Brain microvascular endothelial cell (primary cell): ENCODE results near the gene TRPT1.

ENCODE experiments used
- DNase-seq: peaks from one replicate; pipeline ENCODE4 v3.0.0-alpha.2; 2020
- H3K27ac ChIP-seq: fragments of 250-450 bp; sonication (Bioruptor Pico); 2 replicates; pipeline ENCODE4 v1.5.1; 2020; ENCODE audit warnings: mild to moderate bottlenecking, moderate library complexity
- H3K27me3 ChIP-seq: fragments of 250-450 bp; sonication (Bioruptor Pico); replicated peaks from 2 replicates; pipeline ENCODE4 v1.5.1; 2020; ENCODE audit warnings: mild to moderate bottlenecking
- H3K36me3 ChIP-seq: fragments of 250-450 bp; sonication (Bioruptor Pico); replicated peaks from 2 replicates; pipeline ENCODE4 v1.5.1; 2020; ENCODE audit warnings: mild to moderate bottlenecking
- H3K4me3 ChIP-seq: 2 replicates; pipeline ENCODE4 v1.5.1; 2011; ENCODE audit warnings: low read depth, mild to moderate bottlenecking, control low read depth, low read length, moderate library complexity
- CTCF ChIP-seq: IDR thresholded peaks from 2 replicates; pipeline ENCODE4 v1.5.1; 2011; ENCODE audit warnings: low read depth, mild to moderate bottlenecking, moderate library complexity, low read length, control low read depth, inconsistent platforms; ENCODE audit errors: missing control alignments
- in situ Hi-C: cut with HindIII; loops from 2 replicates; pipeline ENCODE4 v1.10.0; 2017; ENCODE audit warnings: low sequenced_read_pairs, low pct_ligation_motif_present

The TRPT1 gene

GRCh38 chr11:64251016-64251752 is 25.2 kb upstream of the TRPT1 start, which contains the start of gene PLCB3:
Gene PLCB3, plus strand, starts transcription at chr11:64251530. Its CDS starts 120 bp downstream, at chr11:64251650.
- in situ Hi-C loops, result no loop called here
- peaks cover 17% of the 10 kb centered on the region for H3K36me3 ChIP-seq
- peak within 1 kb of the TSS; percentile 29 for H3K27ac ChIP-seq
- no peaks in the 10 kb centered on the region for H3K27me3 ChIP-seq
- DNase-seq, result no peak
- TF ChIP-seq CTCF, result peak; percentile 54
- peak within 1 kb of the TSS; percentile 77 for H3K4me3 ChIP-seq

- in situ Hi-C loops, result no loop called here
- no peak for DNase-seq
- no peak for TF ChIP-seq CTCF
- Histone ChIP-seq H3K27me3 (no peaks in the 10 kb centered on the region), H3K36me3 (peaks cover 10% of the 10 kb centered on the region), H3K4me3 (peak overlapping the region; percentile 61), H3K27ac (no peak overlapping the region)
Measured at GRCh38 chr11:64250415-64251015, 24.5 kb upstream of the TRPT1 start.

GRCh38 chr11:64249563-64250414 is 23.8 kb upstream of the TRPT1 start:
- no peak for DNase-seq
- H3K27ac ChIP-seq, result no peak overlapping the region
- no peak for TF ChIP-seq CTCF
- in situ Hi-C loops, result no loop called here
- H3K27me3 ChIP-seq, result no peaks in the 10 kb centered on the region
- H3K4me3 ChIP-seq, result no peak overlapping the region
- peaks cover 3% of the 10 kb centered on the region for H3K36me3 ChIP-seq

- Histone ChIP-seq H3K27me3 (no peaks in the 10 kb centered on the region), H3K4me3 (no peak overlapping the region), H3K36me3 (peaks cover 3% of the 10 kb centered on the region), H3K27ac (no peak overlapping the region)
- DNase-seq, result no peak
- in situ Hi-C loops, result no loop called here
- TF ChIP-seq CTCF, result no peak
Measured at GRCh38 chr11:64249038-64249437, 23.1 kb upstream of the TRPT1 start.

GRCh38 chr11:64248578-64248977 is 22.6 kb upstream of the TRPT1 start:
- H3K27ac ChIP-seq, result no peak overlapping the region
- no peaks in the 10 kb centered on the region for H3K27me3 ChIP-seq
- peaks cover 5% of the 10 kb centered on the region for H3K36me3 ChIP-seq
- H3K4me3 ChIP-seq, result no peak overlapping the region
- no peak for TF ChIP-seq CTCF
- DNase-seq, result no peak
- in situ Hi-C loops, result no loop called here
